Stomach (tissue), 9 donors: ENCODE results near the gene ARHGAP24. TPM values are rescaled to one million over a fixed set of nuclear protein-coding genes. Genes with fewer than 3 reads are reported as not detected.

Experiments used
- DNase-seq, 2 donors: peaks; one replicate each; pipeline versions ENCODE4 v3.0.0 to v3.0.0-alpha.2; 2013 to 2019
- H3K27ac ChIP-seq, 5 donors: fragments of 200-600 bp in 4 of 5; sonication (generic) in 4 of 5; one replicate each; pipeline ENCODE4 v1.5.1; 2013 to 2019; ENCODE audit warnings: mild to moderate bottlenecking in 1 of 5, moderate library complexity in 1 of 5
- H3K27me3 ChIP-seq, 3 donors: fragments of 200-600 bp; sonication (generic); one replicate each; pipeline ENCODE4 v1.5.1; 2017 to 2019; ENCODE audit warnings: mixed run types in 1 of 3
- H3K36me3 ChIP-seq, 4 donors: fragments of 200-600 bp; sonication (generic); 1 replicate in 3 of 4; 2 replicates in 1 of 4; pipeline ENCODE4 v1.5.1; 2016 to 2019
- H3K4me1 ChIP-seq, 4 donors: fragments of 200-600 bp; sonication (generic); one replicate each; pipeline ENCODE4 v1.5.1; 2016 to 2019
- H3K4me3 ChIP-seq, 4 donors: fragments of 200-600 bp; sonication (generic) in 3 of 4; one replicate each; pipeline ENCODE4 v1.5.1; 2016 to 2019; ENCODE audit warnings: mild to moderate bottlenecking in 1 of 4
- H3K9me3 ChIP-seq, 4 donors: fragments of 200-600 bp; sonication (generic); one replicate each; pipeline ENCODE4 v1.5.1; 2016 to 2019
- CTCF ChIP-seq, 7 experiments: fragments of 450-650 bp in 4 of 7; fragments of 200-600 bp in 3 of 7; sonication (generic) in 3 of 7; IDR thresholded peaks; one replicate each; pipeline ENCODE4 v1.5.1; 2016 to 2019; ENCODE audit warnings: antibody characterized with exemption in 7 of 7, control low read depth in 2 of 7, mild to moderate bottlenecking in 1 of 7
- EP300 ChIP-seq: sonication (generic); formaldehyde crosslinking; IDR thresholded peaks from one replicate; pipeline ENCODE4 v1.6.1; 2017; ENCODE audit warnings: antibody characterized with exemption
- POLR2A ChIP-seq, 4 donors: fragments of 450-650 bp; IDR thresholded peaks; one replicate each; pipeline ENCODE4 v1.6.1; 2016; ENCODE audit warnings: antibody characterized with exemption in 4 of 4, control low read depth in 2 of 4, mild to moderate bottlenecking in 1 of 4, moderate library complexity in 1 of 4
- POLR2AphosphoS5 ChIP-seq, 3 donors: sonication (generic); formaldehyde crosslinking; IDR thresholded peaks; one replicate each; pipeline ENCODE4 v1.6.1; 2016; ENCODE audit warnings: antibody characterized with exemption in 3 of 3
- WGBS, 5 donors: extraction: QIAGEN DNeasy Blood & Tissue Kit in 3 of 5; methylation state at CpG; one replicate each; pipeline versions ENCODE4 v1.1.5 to v1.1.7; 2013 to 2018; 5-methylcytosine and 5-hydroxymethylcytosine counted together
- intact Hi-C: fragments of 100-400 bp; cut with DNase I; formaldehyde crosslinking; loops from one replicate; pipeline ENCODE4 v1.15.1; 2023; ENCODE audit warnings: low total_unique reads
- polyA plus RNA-seq, 3 donors: library from polyadenylated mRNA; stranded (reverse); fragments of 200-250 nt; gene quantifications; one replicate each; pipeline ENCODE4 v1.2.3, GENCODE V29; 2013
- total RNA-seq, 5 donors: library from RNA; depleted of rRNA; stranded (reverse); fragments of >200 nt; gene quantifications; one replicate each; pipeline versions ENCODE4 v1.1.0 to v1.2.3, GENCODE V29; 2014 to 2016
- donor health status: healthy with polysubstance abuse.
- donor health status: Bipolar disorder and iron deficiency.
- donor health status: healthy.

Gene ARHGAP24
- total and polyA plus RNA-seq, 8 donors, result 6.4 to 152 (median 33.5) TPM

GRCh38 chr4:85734424-85734831 is 259.5 kb downstream of the ARHGAP24 start:
- no peak for DNase-seq
- intact Hi-C loops, result no loop called here
- no peak for TF ChIP-seq EP300
- no peak for TF ChIP-seq CTCF (IDR thresholded peaks at IDR 0.05)
- TF ChIP-seq POLR2AphosphoS5 (IDR thresholded peaks at IDR 0.05), result peak in 2 of 3 donors; percentile 7 to 25
- H3K4me1 ChIP-seq, result peaks cover 0 to 22% (median 11%) of the 10 kb centered on the region in 4 donors
- no peak overlapping the region for H3K4me3 ChIP-seq
- no peaks in the 10 kb centered on the region for H3K27me3 ChIP-seq
- no peaks in the 10 kb centered on the region for H3K9me3 ChIP-seq
- peak overlapping the region in 3 of 5 donors; percentile 12 to 40 (median 24) for H3K27ac ChIP-seq
- no peaks in the 10 kb centered on the region for H3K36me3 ChIP-seq
- WGBS, 5 donors, result 29 to 48% (median 37%) methylated on average over 1 of the region's 1 CpG

GRCh38 chr4:85736571-85736970 is 261.6 kb downstream of the ARHGAP24 start:
- WGBS, 5 donors, result 59 to 83% (median 78%) methylated on average over 2 of the region's 2 CpGs
- Histone ChIP-seq H3K9me3 (no peaks in the 10 kb centered on the region), H3K4me1 (peaks cover 0 to 35% (median 14%) of the 10 kb centered on the region in 4 donors), H3K36me3 (no peaks in the 10 kb centered on the region), H3K27ac (peak overlapping the region in 1 of 5 donors; percentile 18), H3K27me3 (no peaks in the 10 kb centered on the region), H3K4me3 (no peak overlapping the region)
- TF ChIP-seq EP300 (no peak), CTCF (IDR thresholded peaks at IDR 0.05) (no peak), POLR2A (IDR thresholded peaks at IDR 0.05) (no peak), POLR2AphosphoS5 (IDR thresholded peaks at IDR 0.05) (no peak)
- intact Hi-C loops, result no loop called here
- no peak for DNase-seq

- Histone ChIP-seq H3K4me1 (peaks cover 0 to 37% (median 12%) of the 10 kb centered on the region in 4 donors), H3K36me3 (no peaks in the 10 kb centered on the region), H3K27me3 (no peaks in the 10 kb centered on the region), H3K9me3 (no peaks in the 10 kb centered on the region), H3K27ac (peak overlapping the region in 1 of 5 donors; percentile 18), H3K4me3 (no peak overlapping the region)
- TF ChIP-seq POLR2A (IDR thresholded peaks at IDR 0.05) (no peak), CTCF (IDR thresholded peaks at IDR 0.05) (no peak), EP300 (no peak), POLR2AphosphoS5 (IDR thresholded peaks at IDR 0.05) (no peak)
- DNase-seq, result no peak
- WGBS, 5 donors, result 84 to 97% (median 87%) methylated on average over 1 of the region's 1 CpG
- intact Hi-C loops, result no loop called here
These were observed 262.3 kb downstream of the ARHGAP24 start for GRCh38 chr4:85737254-85737653.

GRCh38 chr4:85738721-85739120 is 263.8 kb downstream of the ARHGAP24 start:
- H3K4me3 ChIP-seq, result no peak overlapping the region
- TF ChIP-seq POLR2A (IDR thresholded peaks at IDR 0.05) (no peak), POLR2AphosphoS5 (IDR thresholded peaks at IDR 0.05) (no peak), EP300 (no peak), CTCF (IDR thresholded peaks at IDR 0.05) (no peak)
- peaks cover 0 to 42% (median 11%) of the 10 kb centered on the region in 4 donors for H3K4me1 ChIP-seq
- WGBS, 5 donors, result 72 to 91% (median 89%) methylated on average over 2 of the region's 2 CpGs
- no peaks in the 10 kb centered on the region for H3K36me3 ChIP-seq
- no peak for DNase-seq
- H3K9me3 ChIP-seq, result no peaks in the 10 kb centered on the region
- H3K27me3 ChIP-seq, result no peaks in the 10 kb centered on the region
- H3K27ac ChIP-seq, result no peak overlapping the region
- intact Hi-C loops, result no loop called here
